A673 (cell line): Measurements from ENCODE around the gene GEMIN8. TPM values are rescaled to one million over a fixed set of nuclear protein-coding genes. Genes with fewer than 3 reads are reported as not detected.

Experiments used
- BruUV-seq: library from RNA; stranded (reverse); fragments of 400-500 nt; replicated peaks from 2 replicates; lab custom pipeline; 2021; lab: Mats Ljungman, UMichigan
- CTCF ChIA-PET: fragments of 300-600 bp; sonication (Branson Sonifier 250); formaldehyde crosslinking; loops from one replicate; lab custom pipeline; 2022; ENCODE audit warnings: antibody characterized with exemption; lab: Charles Lee
- POLR2A ChIA-PET: fragments of 300-600 bp; sonication (Branson Sonifier 250); formaldehyde crosslinking; loops from one replicate; lab custom pipeline; 2022; ENCODE audit warnings: antibody characterized with exemption; ENCODE audit not compliant: low non-redundant PET; lab: Charles Lee
- DNase-seq: peaks from one replicate; pipeline ENCODE4 v3.0.0-alpha.2; 2015; ENCODE audit warnings: low spot score
- H3K27ac ChIP-seq: fragments of 200-600 bp; sonication (generic); 2 replicates; pipeline ENCODE4 v1.5.1; 2016; ENCODE audit warnings: mixed run types, low read depth, mild to moderate bottlenecking, mixed read lengths, antibody characterized with exemption, low read length; ENCODE audit not compliant: poor library complexity, severe bottlenecking
- H3K27me3 ChIP-seq: fragments of 200-600 bp; sonication (generic); replicated peaks from 2 replicates; pipeline ENCODE4 v1.6.1; 2017; ENCODE audit warnings: mixed run types, low read depth, mild to moderate bottlenecking, mixed read lengths, antibody characterized with exemption, low read length; ENCODE audit not compliant: insufficient read depth, poor library complexity
- H3K36me3 ChIP-seq: fragments of 200-600 bp; sonication (generic); 2 replicates; pipeline ENCODE4 v1.6.1; 2016; ENCODE audit warnings: mixed run types, mild to moderate bottlenecking, mixed read lengths, antibody characterized with exemption, low read length; ENCODE audit not compliant: insufficient read depth, poor library complexity, severe bottlenecking
- H3K4me1 ChIP-seq: fragments of 200-600 bp; sonication (generic); 2 replicates; pipeline ENCODE4 v1.6.1; 2017; ENCODE audit warnings: mixed run types, mild to moderate bottlenecking, mixed read lengths, antibody characterized with exemption, low read length; ENCODE audit not compliant: insufficient read depth, poor library complexity, severe bottlenecking
- H3K4me3 ChIP-seq: fragments of 200-600 bp; sonication (generic); 2 replicates; pipeline ENCODE4 v1.5.1; 2016; ENCODE audit warnings: low read depth, mixed run types, mild to moderate bottlenecking, mixed read lengths, low read length; ENCODE audit not compliant: poor library complexity, severe bottlenecking
- H3K9me3 ChIP-seq: fragments of 200-600 bp; sonication (generic); 2 replicates; pipeline ENCODE4 v1.6.1; 2016; ENCODE audit warnings: mixed run types, low read depth, mild to moderate bottlenecking, mixed read lengths, antibody characterized with exemption, low read length; ENCODE audit not compliant: poor library complexity, severe bottlenecking
- EZH2 ChIP-seq: fragments of 200-600 bp; sonication (generic); IDR thresholded peaks from 2 replicates; pipeline ENCODE4 v1.6.1; 2017; ENCODE audit warnings: borderline replicate concordance, low read depth, mild to moderate bottlenecking, mixed read lengths, antibody characterized with exemption, low read length; ENCODE audit not compliant: poor library complexity, severe bottlenecking
- intact Hi-C: fragments of 100-400 bp; cut with micrococcal nuclease; formaldehyde crosslinking; loops from one replicate; pipeline ENCODE4 v1.10.0; 2022; ENCODE audit not compliant: unreplicated experiment
- total RNA-seq: library from RNA; stranded (reverse); gene quantifications from 2 replicates; pipeline ENCODE4 v1.2.3, GENCODE V29; 2021
- TF ChIP-seq, protein P1 (sequence below): fragments of 300-800, 200-600 bp; sonication (generic); conservative IDR thresholded peaks from 2 replicates; pipeline ENCODE4 v1.5.1; 2017; ENCODE audit warnings: low read depth, mild to moderate bottlenecking, antibody characterized with exemption, low read length, moderate library complexity, mixed read lengths

The GEMIN8 gene
- total RNA-seq, 1 experiment from 2014 or later: 9.2 TPM

DNA sequence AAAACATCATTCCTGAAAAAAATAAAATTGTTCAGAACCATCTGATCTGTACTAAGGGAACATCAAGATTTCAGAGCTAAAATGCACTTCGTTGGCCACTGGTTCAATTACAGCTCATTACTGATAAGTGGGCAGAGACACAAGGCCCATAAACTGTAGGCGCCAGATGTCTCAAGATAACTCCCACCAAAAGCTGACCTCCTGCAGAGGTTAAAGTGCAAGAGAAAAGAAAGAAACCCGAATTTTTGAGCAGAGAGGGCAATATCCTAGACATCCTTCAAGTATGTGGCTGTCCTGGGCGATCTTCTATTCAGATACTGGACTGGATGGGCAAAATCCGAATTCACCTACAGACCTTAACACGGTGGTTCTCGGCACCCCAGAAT, 660 bp downstream of the GEMIN8 start:
- Histone ChIP-seq H3K9me3 (no peaks in the 10 kb centered on the region), H3K4me1 (peaks cover 9% of the 10 kb centered on the region), H3K4me3 (peak overlapping the region; percentile 52), H3K27me3 (no peaks in the 10 kb centered on the region), H3K27ac (peak overlapping the region; percentile 86), H3K36me3 (no peaks in the 10 kb centered on the region)
- ChIA-PET CTCF (no interaction called here), POLR2A (interaction anchor here (0.9 kb wide), 1 partner anchor 521 kb away, joined by 3 read pairs; no protein-coding TSS in a partner anchor)
- TF ChIP-seq, protein P1, sequence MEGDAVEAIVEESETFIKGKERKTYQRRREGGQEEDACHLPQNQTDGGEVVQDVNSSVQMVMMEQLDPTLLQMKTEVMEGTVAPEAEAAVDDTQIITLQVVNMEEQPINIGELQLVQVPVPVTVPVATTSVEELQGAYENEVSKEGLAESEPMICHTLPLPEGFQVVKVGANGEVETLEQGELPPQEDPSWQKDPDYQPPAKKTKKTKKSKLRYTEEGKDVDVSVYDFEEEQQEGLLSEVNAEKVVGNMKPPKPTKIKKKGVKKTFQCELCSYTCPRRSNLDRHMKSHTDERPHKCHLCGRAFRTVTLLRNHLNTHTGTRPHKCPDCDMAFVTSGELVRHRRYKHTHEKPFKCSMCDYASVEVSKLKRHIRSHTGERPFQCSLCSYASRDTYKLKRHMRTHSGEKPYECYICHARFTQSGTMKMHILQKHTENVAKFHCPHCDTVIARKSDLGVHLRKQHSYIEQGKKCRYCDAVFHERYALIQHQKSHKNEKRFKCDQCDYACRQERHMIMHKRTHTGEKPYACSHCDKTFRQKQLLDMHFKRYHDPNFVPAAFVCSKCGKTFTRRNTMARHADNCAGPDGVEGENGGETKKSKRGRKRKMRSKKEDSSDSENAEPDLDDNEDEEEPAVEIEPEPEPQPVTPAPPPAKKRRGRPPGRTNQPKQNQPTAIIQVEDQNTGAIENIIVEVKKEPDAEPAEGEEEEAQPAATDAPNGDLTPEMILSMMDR: no peak
- intact Hi-C loops: loop anchor here (10.0 kb wide), 1 partner anchor 1084 kb away; no protein-coding TSS in a partner anchor
- peak; percentile 6 for DNase-seq
- BruUV-seq: no TSS peak

DNA sequence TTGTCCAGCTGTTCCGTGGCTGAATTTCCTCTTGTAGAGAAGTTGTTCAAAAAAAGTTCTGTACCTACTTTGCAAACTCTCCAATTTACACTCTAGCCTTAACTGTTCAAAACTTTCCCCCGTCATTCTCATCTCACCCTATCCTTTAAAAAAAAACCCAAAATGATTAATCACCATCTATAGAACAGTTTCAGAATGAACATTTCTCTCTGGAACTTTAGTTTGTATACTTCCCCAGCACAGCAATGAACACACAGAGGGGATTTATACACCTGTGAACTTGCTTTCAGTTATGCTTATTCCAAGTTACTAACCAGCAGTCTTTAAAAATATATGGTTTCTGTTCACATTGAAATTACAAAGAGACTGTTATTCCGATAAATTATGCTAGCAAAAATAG, 1.2 kb downstream of the GEMIN8 start:
- ChIA-PET CTCF (no interaction called here), POLR2A (no interaction called here)
- no peak for TF ChIP-seq EZH2
- intact Hi-C loops: loop anchor here (10.0 kb wide), 1 partner anchor 1084 kb away; no protein-coding TSS in a partner anchor
- BruUV-seq: no TSS peak
- no peaks in the 10 kb centered on the region for H3K36me3 ChIP-seq
- H3K27ac ChIP-seq: no peak overlapping the region
- no peaks in the 10 kb centered on the region for H3K9me3 ChIP-seq
- DNase-seq: no peak
- H3K4me3 ChIP-seq: peak overlapping the region; percentile 52
- H3K27me3 ChIP-seq: no peaks in the 10 kb centered on the region
- H3K4me1 ChIP-seq: peaks cover 9% of the 10 kb centered on the region

DNA sequence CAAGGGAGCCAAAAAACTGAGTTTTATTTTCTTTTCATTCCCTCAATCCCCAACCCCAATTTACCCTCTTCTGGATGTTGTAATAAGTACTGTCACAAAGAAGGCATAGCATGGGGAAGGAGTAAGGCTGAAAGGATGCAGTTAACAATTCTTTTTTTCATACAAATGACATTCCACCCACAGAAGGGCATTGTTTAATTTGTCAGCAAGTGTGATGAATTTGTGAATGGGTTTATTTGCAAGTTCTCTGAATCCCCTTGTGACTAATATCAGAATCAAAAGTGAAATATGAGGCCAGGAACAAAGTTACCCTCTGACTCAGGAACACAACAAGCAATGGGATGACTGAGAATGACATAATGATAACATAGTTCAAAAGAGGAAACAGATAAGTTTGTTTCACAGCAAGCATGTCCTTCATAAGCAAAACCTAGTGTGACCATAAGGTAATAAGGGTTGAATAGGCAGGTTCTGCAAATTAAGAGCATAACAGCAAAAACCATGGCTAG, 2.1 kb downstream of the GEMIN8 start:
- BruUV-seq: no TSS peak
- DNase-seq: peak; percentile 29
- Histone ChIP-seq H3K27ac (no peak overlapping the region), H3K4me1 (peaks cover 9% of the 10 kb centered on the region), H3K36me3 (no peaks in the 10 kb centered on the region), H3K27me3 (no peaks in the 10 kb centered on the region), H3K4me3 (no peak overlapping the region), H3K9me3 (no peaks in the 10 kb centered on the region)
- intact Hi-C loops: loop anchor here (10.0 kb wide), 1 partner anchor 1083 kb away; no protein-coding TSS in a partner anchor
- TF ChIP-seq, protein P1: no peak
- TF ChIP-seq EZH2: no peak
- POLR2A ChIA-PET: no interaction called here
- CTCF ChIA-PET: no interaction called here

DNA sequence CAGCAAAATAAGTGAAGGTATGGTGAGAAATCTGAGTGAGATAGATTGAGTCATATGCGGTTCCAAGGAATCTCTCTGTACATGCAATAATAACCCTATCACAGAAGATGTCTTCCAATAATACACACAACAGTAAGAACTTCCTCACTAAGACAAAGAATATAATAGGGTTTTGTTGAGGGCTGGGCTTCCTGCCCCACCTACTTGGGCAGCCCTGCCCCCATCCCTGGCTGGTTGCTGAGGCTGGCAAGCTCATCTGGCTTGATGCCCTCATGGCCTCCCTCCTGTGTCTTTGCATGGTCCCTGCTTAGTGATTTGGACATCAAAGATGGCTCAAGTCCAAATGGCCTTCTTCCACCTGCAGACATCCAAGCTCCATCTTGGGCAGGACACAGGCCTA, 2.7 kb downstream of the GEMIN8 start:
- ChIA-PET CTCF (no interaction called here), POLR2A (interaction anchor here (0.6 kb wide), 1 partner anchor 23 kb away, joined by 4 read pairs; no protein-coding TSS in a partner anchor)
- peaks cover 4% of the 10 kb centered on the region for H3K9me3 ChIP-seq
- DNase-seq: no peak
- no peaks in the 10 kb centered on the region for H3K36me3 ChIP-seq
- BruUV-seq: no TSS peak
- H3K4me1 ChIP-seq: peaks cover 9% of the 10 kb centered on the region
- H3K27ac ChIP-seq: no peak overlapping the region
- no peak overlapping the region for H3K4me3 ChIP-seq
- intact Hi-C loops: loop anchor here (10.0 kb wide), 1 partner anchor 1082 kb away; no protein-coding TSS in a partner anchor
- no peaks in the 10 kb centered on the region for H3K27me3 ChIP-seq
- TF ChIP-seq EZH2: no peak
- TF ChIP-seq, protein P1: no peak
